ENCODE data around the gene RNF115.

GRCh38 chr1:145845144-145845513, 21.2 kb upstream of the RNF115 start:
- TF ChIP-seq CTCF (IDR thresholded peaks at IDR 0.05; ENCODE audit: insufficient read depth, low read length, poor library complexity, severe bottlenecking) (no peak), EZH2phosphoT487 (conservative IDR thresholded peaks at IDR 0.05; ENCODE audit: low read length) (no peak)

All from SU-DHL-6 (cell line).